ENCODE results near the gene CES2. TPM values are rescaled to one million over a fixed set of nuclear protein-coding genes. Genes with fewer than 3 reads are reported as not detected.
A peak's percentile ranks its signal among the peaks of the same experiment; 100 is the strongest.
"Not testable (repeated sequence)": the region's sequence is repeated elsewhere in the genome, so short reads cannot be mapped to it uniquely, and the experiment has no call there.

Gene CES2
- polyA plus RNA-seq, 12 donors: 22.3 to 46.3 (median 29.1) TPM; not detected in 1

GRCh38 chr16:66975302-66975893, 40.1 kb downstream of the CES2 start:
- no peak for DNase-seq

GRCh38 chr16:66976746-66977145, 41.4 kb downstream of the CES2 start:
- DNase-seq: no peak

DNA sequence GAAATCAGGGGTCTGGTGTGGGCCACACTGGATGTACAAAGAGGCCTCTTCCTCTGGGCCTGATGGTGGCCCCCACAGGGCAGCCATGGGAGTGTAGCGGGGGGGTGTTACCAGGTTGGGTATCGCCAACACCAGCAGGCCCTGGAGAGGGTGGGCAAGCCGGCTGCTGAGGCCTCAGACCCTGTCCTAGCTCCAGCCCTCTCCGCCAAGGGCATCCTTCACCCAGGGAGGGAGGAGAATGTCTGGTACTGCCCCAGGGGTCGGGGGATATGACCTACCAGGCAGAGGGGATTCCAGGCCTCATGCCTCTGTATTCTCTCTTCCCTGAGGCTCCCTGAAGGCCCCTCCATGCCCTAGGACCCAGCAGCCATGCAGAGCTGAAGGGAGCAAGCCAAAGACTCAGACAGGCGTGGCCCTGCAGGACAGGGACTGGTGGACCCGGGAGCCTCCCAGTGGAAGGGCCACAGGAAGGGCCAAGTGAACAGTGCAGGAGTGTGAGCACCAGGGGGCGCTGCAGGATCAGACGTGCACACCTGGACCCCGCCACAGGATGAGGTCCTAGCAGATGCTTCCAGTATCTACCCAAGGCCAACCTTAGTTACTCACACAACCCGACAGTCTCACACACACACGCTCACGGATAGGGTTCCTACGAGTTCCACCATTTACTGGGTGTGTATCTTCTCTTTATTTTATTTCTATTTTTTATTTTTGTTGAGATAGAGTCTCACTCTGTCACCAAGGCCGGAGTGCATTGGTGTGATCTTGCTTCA, 42.2 kb downstream of the CES2 start:
- DNase-seq: peak; percentile 79

DNA sequence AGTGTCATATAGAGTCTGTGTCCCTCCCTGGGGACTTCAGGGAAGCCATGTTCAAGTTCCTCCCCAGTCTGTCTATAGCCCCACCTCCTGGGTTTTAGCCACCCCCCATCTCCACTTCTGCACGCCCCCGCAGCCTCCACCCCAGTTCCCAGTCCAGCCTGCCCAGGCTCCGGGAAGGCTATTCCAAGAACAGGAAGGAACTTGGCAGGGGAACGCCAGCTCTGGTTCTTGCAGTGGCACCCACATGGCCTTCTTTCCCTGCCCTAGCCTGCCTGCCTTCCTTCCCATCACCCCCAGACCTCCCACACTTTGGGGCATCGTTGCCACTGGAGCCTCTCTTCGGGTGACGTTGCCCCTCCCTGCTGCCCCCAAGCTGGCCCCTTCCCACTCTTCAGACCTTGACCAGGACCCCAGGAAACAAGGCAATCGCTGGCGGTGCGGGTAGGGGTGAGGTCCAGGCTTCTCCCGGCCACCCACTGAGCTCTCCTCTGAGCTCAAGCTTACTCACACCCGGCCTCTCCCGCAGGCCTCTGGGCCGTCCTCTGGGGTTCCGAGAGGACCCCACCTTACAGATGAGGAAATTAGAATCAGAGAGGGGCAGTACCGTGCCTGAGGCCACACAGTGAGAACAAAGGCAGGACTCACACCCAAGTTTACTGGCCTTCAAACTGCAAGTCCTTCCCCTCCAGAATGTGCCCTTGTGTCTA, 43.8 kb downstream of the CES2 start:
- no peak for DNase-seq

DNA sequence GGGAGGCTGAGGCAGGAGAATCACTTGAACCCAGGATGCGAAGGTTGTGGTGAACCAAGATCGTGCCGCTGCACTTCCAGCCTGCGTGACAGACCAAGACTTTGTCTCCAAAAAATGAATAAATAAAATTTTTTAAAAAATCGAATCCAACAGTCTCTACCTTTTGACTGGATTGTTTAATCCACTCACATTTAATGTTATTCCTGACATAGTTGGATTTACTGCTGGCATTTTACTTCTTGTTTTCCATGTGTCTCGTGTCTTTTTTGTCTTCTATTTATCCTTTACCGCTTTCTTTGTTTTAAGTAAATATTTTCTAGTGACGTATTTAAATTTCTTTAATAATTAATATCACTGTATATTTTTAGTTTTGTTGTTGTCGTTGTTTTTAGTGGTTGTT, 47.7 kb downstream of the CES2 start:
- DNase-seq: no peak

- no peak for DNase-seq
These were observed 49.6 kb downstream of the CES2 start for GRCh38 chr16:66984892-66985311.

DNA sequence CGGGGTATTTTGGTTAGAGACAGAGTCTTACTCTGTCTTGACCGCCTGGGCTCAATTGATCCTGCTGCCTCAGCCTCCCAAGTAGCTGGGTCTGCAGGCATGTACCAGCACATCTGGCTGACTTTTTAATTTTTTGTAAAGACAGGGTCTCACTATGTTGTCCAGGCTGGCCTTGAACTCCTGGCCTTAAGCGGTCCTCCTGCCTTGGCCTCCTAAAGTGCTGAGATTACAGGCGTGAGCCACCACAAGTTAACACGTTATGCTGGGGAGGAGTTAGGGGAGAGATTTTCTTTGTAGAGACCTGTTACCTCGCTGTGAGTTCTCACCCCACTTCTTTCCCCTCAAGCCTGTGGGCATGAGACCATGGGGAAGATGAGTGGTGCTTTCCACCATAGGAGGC, 51.2 kb downstream of the CES2 start:
- no peak for DNase-seq

GRCh38 chr16:66988197-66988788, 53.0 kb downstream of the CES2 start, which contains the start of gene CES4A:
CES4A (plus strand) TSS chr16:66988589; CDS start chr16:66988773, 184 bp downstream.
- peak; percentile 33 for DNase-seq

GRCh38 chr16:66991545-66992077, 56.3 kb downstream of the CES2 start:
- DNase-seq: no peak

DNA sequence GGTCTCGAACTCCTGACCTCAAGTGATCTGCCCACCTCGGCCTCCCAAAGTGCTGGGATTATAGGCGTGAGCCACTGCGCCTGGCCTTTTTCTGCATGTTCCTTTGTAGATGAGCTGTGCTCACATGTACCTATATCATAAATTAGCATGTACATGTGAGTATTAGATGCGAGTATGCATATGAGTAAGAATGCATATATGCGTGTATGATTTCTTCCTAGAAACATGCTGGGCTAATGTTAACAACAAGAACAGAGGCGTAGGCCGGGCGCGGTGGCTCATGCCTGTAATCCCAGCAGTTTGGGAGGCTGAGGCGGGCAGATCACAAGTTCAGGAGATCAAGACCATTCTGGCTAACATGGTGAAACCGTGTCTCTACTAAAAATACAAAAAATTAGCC, 58.2 kb downstream of the CES2 start:
- not testable (repeated sequence) for DNase-seq

Other genes starting within 250 kb of the CES2 start
- 10 to 100 TPM in 8 of 12 donors, 1 to 10 TPM in 3, not detected in 1; 8.4 to 18.7 (median 11.0) TPM for gene CMTM4, start 238.8 kb upstream of the CES2 start, polyA plus RNA-seq (ENCODE audit: insufficient read length in 12 of 12)
- gene DYNC1LI2, start 183.9 kb upstream of the CES2 start, polyA plus RNA-seq (ENCODE audit: insufficient read length in 12 of 12): 100 to 1,000 TPM in 5 of 12 donors, 10 to 100 TPM in 6, not detected in 1; 71.3 to 129 (median 97.6) TPM
- not detected for gene TERB1, start 133.9 kb upstream of the CES2 start, polyA plus RNA-seq (ENCODE audit: insufficient read length in 12 of 12)
- 10 to 100 TPM in 11 of 12 donors, not detected in 1; 22.1 to 58.2 (median 45.9) TPM for gene NAE1, start 104.5 kb upstream of the CES2 start, polyA plus RNA-seq (ENCODE audit: insufficient read length in 12 of 12)
- 10 to 100 TPM in 1 of 12 donors, not detected in 11; 16.6 TPM for gene CA7, start 91.1 kb upstream of the CES2 start, polyA plus RNA-seq (ENCODE audit: insufficient read length in 12 of 12)
- gene PDP2, start 55.0 kb upstream of the CES2 start, polyA plus RNA-seq (ENCODE audit: insufficient read length in 12 of 12): 1 to 10 TPM in 11 of 12 donors, not detected in 1; 2.2 to 8.6 (median 2.9) TPM
- 1 to 10 TPM in 1 of 12 donors, under 1 TPM in 7, not detected in 4; 0.12 to 1.2 (median 0.16) TPM for gene CDH16, start 16.6 kb upstream of the CES2 start, polyA plus RNA-seq (ENCODE audit: insufficient read length in 12 of 12)
- 10 to 100 TPM in 1 of 12 donors, 1 to 10 TPM in 10, not detected in 1; 2.8 to 15.8 (median 4.8) TPM for gene RRAD, start 10.0 kb upstream of the CES2 start, polyA plus RNA-seq (ENCODE audit: insufficient read length in 12 of 12)
- gene CIAO2B, start 1.1 kb upstream of the CES2 start, polyA plus RNA-seq (ENCODE audit: insufficient read length in 12 of 12): 10 to 100 TPM in 11 of 12 donors, not detected in 1; 33.1 to 88.0 (median 78.6) TPM
- under 1 TPM in 10 of 12 donors, not detected in 2; 0.20 to 0.60 (median 0.39) TPM for gene CES3, start 25.8 kb downstream of the CES2 start, polyA plus RNA-seq (ENCODE audit: insufficient read length in 12 of 12)
- 10 to 100 TPM in 1 of 12 donors, 1 to 10 TPM in 9, not detected in 2; 1.5 to 14.7 (median 2.5) TPM for gene CES4A, start 53.1 kb downstream of the CES2 start, polyA plus RNA-seq (ENCODE audit: insufficient read length in 12 of 12)
- 10 to 100 TPM in 11 of 12 donors, not detected in 1; 35.5 to 56.0 (median 42.3) TPM for gene CBFB, start 93.6 kb downstream of the CES2 start, polyA plus RNA-seq (ENCODE audit: insufficient read length in 12 of 12)
- gene PHAF1, start 174.4 kb downstream of the CES2 start, polyA plus RNA-seq (ENCODE audit: insufficient read length in 12 of 12): 10 to 100 TPM in 11 of 12 donors, not detected in 1; 16.2 to 23.9 (median 19.7) TPM
- 10 to 100 TPM in 5 of 12 donors, 1 to 10 TPM in 6, not detected in 1; 7.1 to 17.2 (median 9.7) TPM for gene B3GNT9, start 215.5 kb downstream of the CES2 start, polyA plus RNA-seq (ENCODE audit: insufficient read length in 12 of 12)
- 1 to 10 TPM in 10 of 12 donors, not detected in 2; 2.0 to 5.8 (median 3.2) TPM for gene TRADD, start 224.4 kb downstream of the CES2 start, polyA plus RNA-seq (ENCODE audit: insufficient read length in 12 of 12)
- gene FBXL8, start 224.4 kb downstream of the CES2 start, polyA plus RNA-seq (ENCODE audit: insufficient read length in 12 of 12): 1 to 10 TPM in 9 of 12 donors, under 1 TPM in 1, not detected in 2; 0.74 to 3.7 (median 2.1) TPM
- gene HSF4, start 229.2 kb downstream of the CES2 start, polyA plus RNA-seq (ENCODE audit: insufficient read length in 12 of 12): 10 to 100 TPM in 2 of 12 donors, 1 to 10 TPM in 9, not detected in 1; 1.4 to 15.2 (median 4.2) TPM
- gene NOL3, start 235.0 kb downstream of the CES2 start, polyA plus RNA-seq (ENCODE audit: insufficient read length in 12 of 12): 10 to 100 TPM in 11 of 12 donors, not detected in 1; 16.3 to 42.3 (median 34.2) TPM
- 10 to 100 TPM in 11 of 12 donors, not detected in 1; 12.3 to 43.5 (median 16.9) TPM for gene MATCAP1, start 248.4 kb downstream of the CES2 start, polyA plus RNA-seq (ENCODE audit: insufficient read length in 12 of 12)